DMS114 treated with DMSO at 0.1 percent for 48 hours (cell line): ENCODE measurements around the gene ACAD11.
"Not testable (repeated sequence)": the region's sequence is repeated elsewhere in the genome, so short reads cannot be mapped to it uniquely, and the experiment has no call there.

Source experiments
- DNase-seq: peaks from one replicate; lab custom pipeline; 2025; ENCODE audit not compliant: unreplicated experiment; lab: John Stamatoyannopoulos, UW

The ACAD11 gene

DNA sequence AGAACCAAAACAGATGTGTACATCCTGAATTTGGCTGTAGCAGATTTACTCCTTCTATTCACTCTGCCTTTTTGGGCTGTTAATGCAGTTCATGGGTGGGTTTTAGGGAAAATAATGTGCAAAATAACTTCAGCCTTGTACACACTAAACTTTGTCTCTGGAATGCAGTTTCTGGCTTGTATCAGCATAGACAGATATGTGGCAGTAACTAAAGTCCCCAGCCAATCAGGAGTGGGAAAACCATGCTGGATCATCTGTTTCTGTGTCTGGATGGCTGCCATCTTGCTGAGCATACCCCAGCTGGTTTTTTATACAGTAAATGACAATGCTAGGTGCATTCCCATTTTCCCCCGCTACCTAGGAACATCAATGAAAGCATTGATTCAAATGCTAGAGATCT lies 59.0 kb downstream of the ACAD11 start:
- not testable (repeated sequence) for DNase-seq

DNA sequence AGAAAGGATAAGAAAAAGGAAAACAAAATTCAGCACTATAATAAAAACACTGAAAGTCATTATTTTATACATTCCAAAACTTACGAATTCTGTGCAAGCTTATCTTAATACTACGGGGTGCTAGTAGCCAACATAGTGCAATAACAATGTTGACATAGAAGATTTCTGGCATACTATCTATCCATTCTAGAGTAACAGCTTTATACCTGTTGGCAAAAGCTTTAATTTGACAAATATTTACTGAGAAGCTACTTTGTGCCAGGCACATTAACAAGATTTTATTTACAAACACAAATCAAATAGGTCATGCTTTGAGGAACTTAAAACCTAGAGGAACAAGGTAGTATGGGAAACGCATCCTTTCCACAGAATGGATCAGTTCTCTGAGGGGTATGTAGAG lies 61.4 kb downstream of the ACAD11 start:
- DNase-seq = no peak

DNA sequence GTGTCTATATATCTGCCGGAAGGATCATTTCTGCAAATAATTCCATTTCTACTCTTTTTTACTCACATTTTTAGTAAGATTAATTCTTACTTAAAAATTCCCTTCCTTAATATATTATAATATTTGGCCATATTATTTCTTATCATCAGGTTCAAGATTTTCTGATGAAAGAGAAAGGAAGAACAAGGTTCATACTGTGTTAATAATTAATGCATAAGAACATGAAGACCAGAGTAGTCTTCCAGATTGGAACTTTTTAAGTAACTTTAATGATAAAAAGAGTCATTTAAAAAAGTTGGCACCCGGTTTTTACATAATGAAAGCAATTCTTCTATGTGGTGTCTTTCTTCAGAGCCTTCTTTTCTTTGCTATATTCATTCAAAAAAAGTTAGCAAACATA lies 61.9 kb downstream of the ACAD11 start:
- DNase-seq = no peak

DNA sequence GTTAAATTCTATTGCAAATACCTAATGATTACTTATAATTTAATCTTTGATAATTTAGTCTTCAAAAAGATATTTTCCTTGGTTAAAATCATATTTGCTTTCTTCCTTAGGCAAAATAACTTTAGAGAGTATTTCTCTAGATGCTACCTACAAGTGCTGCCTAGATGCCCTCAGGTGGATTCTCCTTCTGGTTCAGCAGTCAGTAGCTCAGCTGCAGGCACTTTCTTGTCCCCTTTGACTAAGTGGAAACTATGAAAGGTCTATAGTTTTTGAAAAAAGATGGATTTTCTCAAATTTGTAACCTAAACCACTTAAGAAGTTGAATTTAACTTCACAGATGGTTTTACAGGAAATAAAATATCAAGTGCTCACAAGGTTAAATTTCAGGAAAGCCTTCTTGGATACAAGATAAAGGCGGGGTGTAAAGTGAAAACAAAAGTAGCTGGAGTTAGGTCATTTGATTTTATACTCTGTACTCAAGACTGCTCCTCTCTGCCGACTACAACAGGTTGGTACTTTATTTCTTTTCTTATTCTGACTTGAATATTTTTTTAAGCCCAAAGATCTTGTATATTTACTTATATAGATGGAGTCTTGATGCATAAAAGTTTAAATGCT lies 62.7 kb downstream of the ACAD11 start, which contains the start of gene ACKR4:
ACKR4 (plus strand) TSS at position 455 of the 618 bp plus-strand sequence. CDS start 3,128 bp downstream, outside the sequence.
- no peak for DNase-seq

DNA sequence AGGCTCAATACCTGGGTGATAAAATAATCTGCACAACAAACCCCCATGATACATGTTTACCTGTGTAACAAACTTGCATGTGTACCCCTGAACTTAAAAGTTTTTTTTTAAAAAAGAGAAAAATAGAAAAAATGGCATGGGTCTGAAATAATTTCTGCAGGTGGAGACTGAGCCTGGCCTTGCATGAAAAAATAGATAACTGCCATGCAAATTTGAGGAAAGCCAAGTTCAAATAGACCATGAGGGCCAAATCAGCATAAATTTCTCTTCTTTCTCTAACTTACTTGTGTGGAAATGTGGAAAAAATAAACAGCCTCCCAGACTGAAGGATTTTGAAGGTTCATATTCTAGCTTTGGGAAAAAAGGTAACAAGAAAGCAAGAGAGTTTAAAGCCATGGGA lies 63.3 kb downstream of the ACAD11 start:
- no peak for DNase-seq

DNA sequence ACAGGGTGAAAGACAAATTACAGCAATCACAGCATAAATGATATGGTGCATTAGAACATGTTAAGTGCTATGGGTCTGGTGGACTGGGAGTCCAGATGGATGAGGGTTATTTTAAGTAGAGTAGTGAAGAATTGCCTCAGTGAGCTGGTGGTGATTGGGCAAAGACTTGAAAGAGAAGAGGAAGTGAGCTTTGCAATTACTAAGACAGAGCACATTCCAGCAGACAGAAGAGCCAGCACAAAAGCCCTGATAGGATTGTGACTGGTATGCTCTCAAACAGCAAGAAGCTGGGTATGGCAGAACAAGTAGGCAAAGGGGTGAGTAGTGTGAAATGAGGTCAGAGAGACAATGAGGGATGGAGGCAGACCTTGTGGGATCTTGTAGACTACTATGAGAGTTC lies 64.6 kb downstream of the ACAD11 start:
- DNase-seq = no peak

DNA sequence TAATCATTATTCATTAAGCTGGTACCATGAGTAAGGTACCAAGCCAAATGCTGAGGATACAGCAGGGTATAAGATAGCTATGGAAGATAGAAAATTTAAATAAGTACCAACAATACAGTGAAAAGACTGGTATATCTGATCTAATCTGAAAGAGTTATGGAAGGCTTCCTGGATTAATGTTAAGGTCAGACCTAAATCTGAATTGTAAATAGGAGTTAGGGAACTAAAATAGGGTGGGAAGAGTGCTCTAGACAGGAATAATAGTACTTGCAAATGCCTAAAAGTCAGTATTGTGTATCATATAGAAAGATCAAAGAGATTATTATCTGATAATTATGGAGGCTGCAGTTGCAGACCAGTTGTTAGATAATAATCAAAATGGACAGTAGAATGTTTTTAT lies 65.1 kb downstream of the ACAD11 start:
- no peak for DNase-seq

DNA sequence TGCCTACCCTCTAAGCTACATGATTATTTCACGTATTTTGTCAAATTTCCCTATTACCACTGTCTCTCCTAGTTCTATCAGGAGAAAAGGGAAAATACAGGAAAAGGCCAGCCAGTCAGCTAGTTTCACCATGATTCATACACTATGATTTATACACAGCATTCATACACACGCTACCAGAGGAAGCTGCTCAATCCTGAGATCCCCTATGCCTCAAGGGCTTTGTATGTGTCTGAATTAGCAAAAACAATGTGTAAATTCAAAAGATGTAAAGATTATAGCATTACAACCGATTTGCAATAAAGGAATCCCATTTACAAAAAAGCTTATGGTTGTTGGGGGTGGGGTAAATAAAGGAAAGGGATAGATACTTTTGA lies 65.7 kb downstream of the ACAD11 start:
- no peak for DNase-seq

DNA sequence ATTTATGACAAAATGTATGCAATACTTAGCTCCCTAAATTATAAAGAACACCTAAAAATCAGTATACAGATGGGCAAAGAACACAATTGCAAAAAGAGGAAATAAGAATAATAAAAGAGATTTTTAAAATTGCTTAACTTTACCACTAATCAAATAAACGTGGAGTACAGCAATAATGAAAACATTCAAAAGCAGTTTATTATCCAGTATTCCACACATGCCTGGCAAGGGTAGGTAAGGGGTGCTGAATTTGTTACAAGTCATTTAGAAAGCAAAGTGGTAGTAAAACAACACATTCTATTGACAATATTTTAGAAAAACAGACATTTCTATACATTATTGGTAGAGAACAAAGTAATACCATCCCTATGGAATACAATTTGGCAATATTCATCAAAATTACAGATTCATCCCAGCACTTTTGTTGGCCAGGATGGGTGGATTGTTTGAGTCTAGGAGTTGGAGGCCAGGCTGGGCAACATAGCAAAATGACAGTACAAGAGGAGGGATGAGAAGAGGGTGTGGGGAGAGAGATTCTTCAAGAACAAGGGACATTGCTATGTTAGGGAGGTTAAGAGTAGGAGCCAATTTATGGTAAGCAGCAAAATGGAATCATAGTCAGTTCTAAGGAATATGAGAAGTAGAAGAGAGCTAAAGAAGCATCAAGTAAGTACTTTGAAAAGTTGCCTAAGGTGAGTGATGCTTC lies 66.2 kb downstream of the ACAD11 start:
- no peak for DNase-seq

DNA sequence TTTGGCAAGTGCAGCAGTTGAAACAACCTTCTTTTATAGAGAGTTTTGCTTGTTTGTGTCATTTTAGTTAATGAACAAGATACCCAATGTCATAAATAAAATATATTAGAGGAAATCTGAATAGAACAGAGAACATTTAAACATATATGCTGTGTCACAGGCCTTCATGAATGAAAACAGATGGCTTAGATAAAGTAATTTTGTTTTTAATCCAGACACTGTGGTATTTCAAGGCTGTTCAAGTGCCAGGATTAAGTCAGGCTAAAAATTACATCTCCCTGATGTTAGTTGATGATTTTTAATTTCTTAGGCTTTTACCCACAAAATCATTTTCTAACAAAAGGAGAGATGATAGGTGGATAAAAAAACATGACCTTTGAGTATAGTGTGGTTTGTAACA lies 67.4 kb downstream of the ACAD11 start:
- no peak for DNase-seq

DNA sequence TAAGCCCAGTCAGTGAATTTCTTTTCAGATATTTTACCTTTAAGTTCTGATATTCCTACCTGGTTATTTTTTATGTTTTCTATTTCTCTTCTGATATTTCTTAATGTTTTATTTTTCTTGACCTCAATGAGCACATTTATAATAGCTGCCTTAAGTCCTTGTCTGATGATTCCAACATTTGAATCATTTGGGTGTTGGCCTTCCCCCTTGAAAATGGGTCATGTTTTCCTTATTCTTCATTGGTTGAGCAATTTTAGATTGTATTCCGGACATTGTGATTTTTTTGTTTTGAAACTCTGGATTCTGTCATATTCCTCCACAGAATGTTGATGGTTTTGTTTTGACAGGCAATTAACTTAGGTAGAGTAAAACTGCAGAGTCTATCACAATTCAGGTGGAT lies 72.2 kb downstream of the ACAD11 start:
- DNase-seq = no peak

DNA sequence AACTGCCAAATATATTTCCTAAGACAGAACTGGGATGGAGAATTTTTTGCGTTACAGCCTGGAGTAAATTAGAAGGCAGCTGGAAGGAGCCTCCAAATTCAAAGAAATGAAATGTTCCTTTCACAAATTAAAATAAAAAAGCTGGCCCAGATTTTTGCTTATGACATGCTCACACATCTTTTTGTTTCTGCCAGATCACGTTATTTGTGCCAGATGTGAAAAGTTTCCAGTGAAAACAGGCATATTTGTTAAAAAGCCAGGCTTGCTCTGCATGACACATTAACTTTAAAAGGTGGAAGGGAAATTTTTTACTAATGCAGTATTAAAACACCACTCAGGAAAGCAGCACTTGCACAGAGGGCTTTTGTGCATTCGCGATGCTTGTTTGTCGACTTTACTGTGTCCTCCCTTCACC lies 85.8 kb downstream of the ACAD11 start:
- no peak for DNase-seq

DNA sequence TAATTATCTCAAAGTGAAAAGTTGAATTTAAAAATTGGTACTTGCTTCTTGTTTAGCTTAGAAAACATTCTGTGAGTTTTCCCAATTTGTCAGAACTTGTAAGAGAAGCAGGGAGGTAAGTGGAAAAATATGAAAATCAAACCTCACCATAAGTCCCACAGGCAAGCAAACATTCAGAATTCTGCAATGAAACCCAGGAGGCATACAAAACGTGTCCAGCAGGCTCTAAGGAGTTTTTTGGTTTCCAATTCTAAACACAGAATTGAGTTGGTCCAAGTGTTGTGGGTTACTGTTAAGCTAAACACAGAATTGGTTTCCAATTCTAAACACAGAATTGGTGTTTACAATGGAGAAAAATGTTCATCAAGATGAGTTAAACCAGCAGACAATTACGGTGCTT lies 89.6 kb downstream of the ACAD11 start:
- no peak for DNase-seq

DNA sequence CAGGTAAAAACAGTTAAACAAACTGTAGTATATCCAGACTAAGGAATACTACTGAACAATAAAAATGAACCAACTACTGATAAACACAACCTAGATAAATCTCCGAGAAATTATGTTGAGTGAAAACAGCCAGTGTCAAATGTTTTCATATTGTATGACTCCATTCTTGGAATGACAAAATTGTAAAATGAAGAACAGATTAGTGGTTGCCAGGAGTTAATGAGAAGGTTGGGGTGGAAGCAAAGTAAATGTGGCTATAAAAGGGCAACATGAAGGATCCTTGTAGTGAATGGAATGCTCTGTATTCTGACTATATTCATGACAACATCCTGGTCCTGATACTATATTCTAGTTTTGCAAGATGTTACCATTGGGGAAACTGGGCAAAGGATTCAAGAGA lies 90.0 kb downstream of the ACAD11 start:
- DNase-seq = no peak

DNA sequence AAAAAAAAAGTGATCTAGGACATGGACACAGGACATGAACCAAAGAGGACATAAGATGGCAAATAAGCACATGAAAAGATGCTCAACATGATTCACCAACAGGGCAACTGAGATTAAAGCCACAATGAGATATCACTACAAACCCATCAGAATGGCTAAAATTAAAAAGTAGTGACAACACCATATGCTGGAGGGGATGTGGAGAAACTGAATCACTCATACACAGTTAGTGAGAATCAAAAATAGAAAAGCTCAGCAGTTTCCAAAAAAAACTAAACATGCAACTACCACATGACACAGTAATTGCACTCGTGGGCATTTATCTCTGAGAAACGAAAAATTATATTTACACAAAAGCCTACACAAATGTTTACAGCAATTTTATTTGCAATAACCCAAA lies 90.5 kb downstream of the ACAD11 start:
- no peak for DNase-seq

DNA sequence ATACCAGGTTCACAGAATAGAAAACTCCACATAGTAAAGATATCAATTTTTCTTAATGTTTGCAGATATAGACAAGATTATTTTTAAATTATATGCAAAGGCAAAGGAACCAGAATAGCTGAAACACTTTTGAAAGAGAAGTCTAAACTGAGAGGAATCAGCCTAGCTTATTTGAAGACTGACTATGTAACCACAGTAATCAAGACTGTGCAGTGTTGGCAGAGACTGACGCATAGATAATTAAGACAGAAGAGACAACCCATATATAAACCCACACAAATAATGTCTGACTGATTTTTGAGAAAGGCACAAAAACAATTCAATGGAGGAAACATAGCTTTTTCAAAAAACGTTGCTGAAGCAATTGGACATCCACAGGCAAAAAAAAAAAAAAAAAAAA lies 91.2 kb downstream of the ACAD11 start:
- DNase-seq = no peak

DNA sequence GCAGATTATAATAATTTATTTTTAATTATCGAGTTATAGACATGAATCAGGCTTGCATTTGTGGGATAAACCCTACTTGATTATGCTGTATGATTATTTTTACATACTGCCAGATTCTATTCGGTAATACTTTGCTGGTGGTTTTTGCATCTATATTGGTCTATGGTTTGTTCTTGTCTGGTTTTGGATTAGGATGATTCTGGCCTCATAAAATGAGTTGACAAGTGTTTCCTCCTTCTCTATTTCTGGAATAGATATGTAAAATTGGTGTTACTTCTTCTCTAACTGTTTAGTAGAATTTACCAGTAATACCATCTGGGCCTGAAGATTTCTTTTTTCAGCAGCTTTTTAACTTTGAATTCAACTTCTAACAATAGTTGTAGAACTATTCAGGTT lies 95.5 kb downstream of the ACAD11 start:
- DNase-seq = no peak

DNA sequence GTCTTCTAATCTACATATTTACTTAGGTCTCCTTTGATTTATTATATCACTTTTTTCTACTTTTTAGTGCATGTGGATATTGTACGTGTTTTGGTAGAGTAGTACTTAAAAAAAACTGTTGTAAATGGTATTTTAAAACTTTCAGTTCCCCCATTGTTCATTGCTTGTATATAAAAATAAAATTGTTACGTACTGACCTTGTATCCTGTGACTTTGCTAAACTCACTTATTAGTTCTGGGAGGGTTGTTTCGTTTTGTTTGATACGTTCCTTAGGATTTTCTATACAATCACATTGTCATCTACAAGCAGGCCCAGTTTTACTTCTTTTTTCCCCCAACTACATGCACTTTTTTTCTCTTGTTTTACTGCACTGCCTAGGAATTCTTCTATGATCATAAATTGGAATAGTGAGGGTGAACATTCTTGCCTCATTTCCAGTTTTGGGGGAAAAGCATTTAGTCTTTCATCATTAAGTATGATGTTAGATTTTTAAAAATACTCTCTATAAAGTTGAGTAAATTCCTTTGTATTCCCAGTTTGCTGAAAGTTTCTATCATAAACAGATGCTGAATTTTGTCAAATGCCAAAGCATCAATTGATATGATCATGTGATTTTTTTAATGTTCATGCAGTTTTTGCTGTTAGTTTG lies 96.1 kb downstream of the ACAD11 start:
- DNase-seq = no peak

DNA sequence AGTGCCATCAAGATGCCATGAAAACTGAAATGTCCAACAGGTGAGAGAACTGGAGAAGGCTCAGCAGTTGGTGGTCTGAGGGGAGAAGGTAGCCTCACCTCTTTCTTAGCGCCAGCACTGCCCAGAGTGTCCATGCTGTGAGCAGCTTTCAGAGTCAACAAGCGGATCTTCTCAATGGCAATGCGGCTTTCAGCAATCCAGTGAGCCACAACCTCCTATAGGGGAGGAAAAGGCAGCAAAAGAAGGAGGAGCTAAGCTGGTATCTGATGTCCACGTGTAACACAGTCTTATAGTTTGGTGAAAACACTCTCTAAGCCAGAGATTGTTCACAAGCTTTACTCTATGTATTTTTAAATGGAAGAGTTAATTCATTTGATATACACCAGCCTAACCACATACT lies 98.6 kb downstream of the ACAD11 start:
- DNase-seq = no peak

DNA sequence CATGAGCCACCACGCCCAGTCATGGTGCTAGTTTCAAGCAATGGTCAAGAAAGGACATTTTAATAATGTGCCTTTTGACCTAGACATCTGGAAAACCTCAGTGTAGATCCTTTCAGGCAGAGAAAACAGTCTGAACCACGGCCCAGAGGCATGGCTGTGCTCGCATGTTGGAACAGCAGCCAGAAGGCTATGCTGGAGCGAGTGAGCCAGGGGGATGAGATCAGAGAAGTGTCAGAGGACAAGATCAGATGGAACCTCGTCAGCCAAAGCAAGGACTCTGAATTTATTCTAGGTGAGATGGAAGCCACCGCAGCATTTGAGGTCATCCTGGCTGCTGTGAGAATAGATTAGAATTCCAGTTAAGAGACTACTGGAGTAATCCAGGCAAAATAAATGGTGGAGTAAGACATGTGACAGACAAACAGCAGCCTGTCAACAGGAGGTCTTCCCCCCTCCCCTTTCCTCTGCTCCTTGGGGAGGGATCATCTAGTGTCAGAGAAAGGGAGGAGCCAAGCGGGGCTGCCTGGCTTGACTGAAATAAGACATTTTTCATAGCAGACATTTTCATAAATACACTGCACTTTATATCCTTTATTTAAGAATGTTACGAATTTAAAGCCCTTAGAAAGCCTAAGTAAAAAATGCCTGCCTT lies 103.0 kb downstream of the ACAD11 start:
- no peak for DNase-seq

DNA sequence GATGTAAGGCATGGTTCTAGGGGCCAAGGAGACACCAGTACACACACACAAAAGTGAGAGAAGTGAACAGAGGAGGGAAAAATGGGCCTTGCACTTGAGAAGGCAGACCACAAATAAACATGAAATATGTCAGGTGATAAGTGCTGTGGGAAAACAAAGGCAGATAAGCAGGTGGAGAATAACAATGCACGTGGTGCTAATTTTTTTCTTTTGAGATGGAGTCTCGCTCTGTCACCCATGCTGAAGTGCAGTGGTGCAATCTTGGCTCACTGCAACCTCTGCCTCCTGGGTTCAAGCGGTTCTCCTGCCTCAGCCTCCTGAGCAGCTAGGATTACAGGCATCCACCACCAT lies 103.6 kb downstream of the ACAD11 start:
- not testable (repeated sequence) for DNase-seq
